Measurements from ENCODE around the gene CTNNB1.
"Not testable (repeated sequence)": the region's sequence is repeated elsewhere in the genome, so short reads cannot be mapped to it uniquely, and the experiment has no call there.

Gene CTNNB1

GRCh38 chr3:41277790-41278465, 78.6 kb downstream of the CTNNB1 start:
- DNase-seq (ENCODE audit: low read depth) = no peak
- TF ChIP-seq CTCF (conservative IDR thresholded peaks at IDR 0.05; ENCODE audit: low read depth, low read length) = no peak
- H3K4me3 ChIP-seq (ENCODE audit: low read length) = no peak overlapping the region

- DNase-seq (ENCODE audit: low read depth) = not testable (repeated sequence)
These were observed 85.6 kb downstream of the CTNNB1 start for GRCh38 chr3:41284934-41285333.

DNA sequence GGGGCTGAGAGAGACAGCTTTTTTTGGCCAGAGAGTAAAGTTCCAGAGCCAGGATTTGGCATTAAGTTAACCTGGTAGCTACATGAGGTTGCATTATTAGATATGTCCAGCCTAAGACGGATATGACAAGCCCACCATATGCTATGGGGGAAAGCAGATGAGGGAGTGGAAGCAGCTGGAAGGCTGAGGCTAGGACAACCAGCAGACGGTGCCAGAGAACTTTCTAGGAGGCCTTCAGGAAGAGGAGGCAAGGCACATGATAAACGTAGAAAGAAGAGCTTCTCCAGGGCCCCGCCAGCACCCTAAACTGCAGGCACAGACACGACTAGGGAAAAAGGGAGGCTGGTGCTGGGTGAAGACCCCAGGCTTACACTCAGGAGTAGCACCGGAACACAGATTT, 87.0 kb downstream of the CTNNB1 start:
- no peak overlapping the region for H3K4me3 ChIP-seq (ENCODE audit: low read length)
- no peak for TF ChIP-seq CTCF (conservative IDR thresholded peaks at IDR 0.05; ENCODE audit: low read depth, low read length)
- DNase-seq (ENCODE audit: low read depth) = no peak

More at GRCh38 chr3:41284934-41285333, 85.6 kb downstream of the CTNNB1 start:
- H3K4me3 ChIP-seq (ENCODE audit: low read length) = not testable (repeated sequence)

GRCh38 chr3:41288785-41289184, 89.5 kb downstream of the CTNNB1 start:
- DNase-seq (ENCODE audit: low read depth) = no peak
- no peak overlapping the region for H3K4me3 ChIP-seq (ENCODE audit: low read length)
- no peak for TF ChIP-seq CTCF (conservative IDR thresholded peaks at IDR 0.05; ENCODE audit: low read depth, low read length)
